ENCODE measurements around the gene CARM1. TPM values are rescaled to one million over a fixed set of nuclear protein-coding genes. Genes with fewer than 3 reads are reported as not detected.

CARM1 gene
- total RNA-seq, 1 donor from 2014 or later = 78.0 TPM

DNA sequence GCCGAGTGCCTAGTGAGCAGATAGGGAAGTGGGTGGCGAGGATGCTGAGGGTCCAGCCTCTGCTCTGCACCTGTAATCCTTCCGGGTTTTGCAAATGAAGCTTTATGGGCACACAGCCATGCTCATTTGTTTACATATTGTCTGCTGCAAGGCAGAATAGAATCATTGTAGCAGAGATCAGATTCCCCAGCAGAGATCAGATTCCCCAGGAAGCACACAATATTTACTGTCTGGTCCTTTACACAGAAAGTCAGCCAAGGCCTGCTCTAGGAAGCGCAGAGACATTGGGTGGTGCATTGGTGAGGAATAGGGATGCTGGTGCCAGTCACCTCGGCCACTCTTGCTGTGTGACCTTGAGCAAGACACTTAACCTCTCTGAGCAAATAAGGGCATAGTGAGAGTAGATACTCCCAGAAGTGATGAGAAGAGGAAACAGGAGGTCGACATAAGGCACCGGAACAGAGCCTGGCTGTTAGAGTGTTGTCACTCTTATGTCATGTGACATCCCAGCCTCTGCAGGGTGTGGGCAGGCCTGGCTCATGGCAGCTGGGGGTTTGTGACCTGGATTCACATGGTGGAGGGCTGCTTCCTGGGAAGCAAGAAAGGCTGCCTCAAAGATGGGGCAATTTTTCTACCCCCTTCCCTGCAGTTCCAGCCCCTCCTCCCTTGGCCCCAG is 25.6 kb downstream of the CARM1 start:
- peaks cover 21% of the 10 kb centered on the region for H3K4me1 Mint-ChIP-seq
- no peak for DNase-seq (ENCODE audit: low spot score in 2 of 2, unreplicated experiment in 2 of 2)
- no peaks in the 10 kb centered on the region for H3K9me3 Mint-ChIP-seq
- peak overlapping the region; percentile 67 for H3K27ac Mint-ChIP-seq
- no peak for TF ChIP-seq CTCF (IDR thresholded peaks at IDR 0.05; ENCODE audit: unreplicated experiment)
- H3K27me3 Mint-ChIP-seq (ENCODE audit: low read depth) = no peaks in the 10 kb centered on the region
- no peak overlapping the region for H3K4me3 Mint-ChIP-seq
- H3K36me3 Mint-ChIP-seq = no peaks in the 10 kb centered on the region

- H3K27me3 Mint-ChIP-seq (ENCODE audit: low read depth) = no peaks in the 10 kb centered on the region
- peaks cover 6% of the 10 kb centered on the region for H3K36me3 Mint-ChIP-seq
- TF ChIP-seq CTCF (IDR thresholded peaks at IDR 0.05; ENCODE audit: unreplicated experiment) = no peak
- H3K27ac Mint-ChIP-seq = no peak overlapping the region
- H3K4me1 Mint-ChIP-seq = peaks cover 15% of the 10 kb centered on the region
- peaks cover 7% of the 10 kb centered on the region for H3K9me3 Mint-ChIP-seq
- no peak overlapping the region for H3K4me3 Mint-ChIP-seq
- no peak for DNase-seq (ENCODE audit: low spot score in 2 of 2, unreplicated experiment in 2 of 2)
Measured at GRCh38 chr19:10898633-10899032, 27.3 kb downstream of the CARM1 start.

GRCh38 chr19:10899151-10899653 is 27.8 kb downstream of the CARM1 start:
- Mint-ChIP-seq H3K9me3 (peaks cover 7% of the 10 kb centered on the region), H3K27me3 (ENCODE audit: low read depth) (no peaks in the 10 kb centered on the region), H3K27ac (peak overlapping the region; percentile 30), H3K36me3 (peaks cover 10% of the 10 kb centered on the region), H3K4me3 (no peak overlapping the region), H3K4me1 (peaks cover 11% of the 10 kb centered on the region)
- no peak for DNase-seq (ENCODE audit: low spot score in 2 of 2, unreplicated experiment in 2 of 2)
- no peak for TF ChIP-seq CTCF (IDR thresholded peaks at IDR 0.05; ENCODE audit: unreplicated experiment)

DNA sequence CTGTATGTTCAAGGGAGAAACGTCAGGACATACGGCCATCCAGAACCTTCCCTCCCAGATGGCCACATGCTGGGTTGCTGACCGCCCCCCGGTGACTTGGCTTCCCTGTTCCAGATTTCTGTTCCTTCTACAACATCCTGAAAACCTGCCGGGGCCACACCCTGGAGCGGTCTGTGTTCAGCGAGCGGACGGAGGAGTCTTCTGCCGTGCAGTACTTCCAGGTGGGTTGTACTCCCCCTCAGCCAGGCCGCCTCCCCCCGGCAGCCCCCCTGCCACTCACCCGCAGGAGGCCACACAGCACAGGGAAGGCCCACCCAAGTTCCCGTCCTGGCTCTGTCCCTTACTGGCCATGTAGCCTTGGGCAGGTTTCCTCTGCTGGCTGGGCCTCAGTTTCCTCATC is 36.6 kb downstream of the CARM1 start:
- DNase-seq (ENCODE audit: low spot score in 2 of 2, unreplicated experiment in 2 of 2) = no peak

DNA sequence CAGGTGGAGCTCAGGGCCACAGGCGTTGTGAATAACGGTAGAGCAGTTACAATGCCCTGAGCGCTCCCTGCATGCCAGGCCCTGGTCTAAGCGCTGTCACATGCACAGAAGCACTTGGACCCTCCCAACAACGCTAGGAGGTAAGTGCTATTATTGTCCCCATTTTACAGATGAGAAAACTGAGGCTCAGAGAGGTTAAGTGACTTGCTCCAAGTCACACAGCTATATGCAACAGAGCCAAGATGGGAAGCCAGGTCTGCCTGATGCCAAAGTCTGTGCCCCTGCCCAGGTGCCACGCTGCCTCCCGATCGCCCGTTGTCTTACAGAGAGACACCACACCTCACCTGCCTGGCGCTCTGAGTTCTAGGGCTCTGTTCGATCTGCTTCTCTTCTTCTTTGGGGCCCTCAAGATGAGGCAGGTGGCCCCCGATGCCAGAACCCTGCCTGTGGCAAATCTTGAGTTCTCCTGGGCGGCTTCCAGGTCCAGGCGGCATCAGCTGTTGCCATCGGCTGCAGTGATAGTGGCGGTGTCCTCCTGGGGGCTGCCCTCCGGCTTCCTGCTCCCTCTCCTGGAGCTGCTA is 37.1 kb downstream of the CARM1 start:
- Mint-ChIP-seq H3K36me3 (peaks cover 16% of the 10 kb centered on the region), H3K27me3 (ENCODE audit: low read depth) (no peaks in the 10 kb centered on the region), H3K27ac (no peak overlapping the region), H3K9me3 (no peaks in the 10 kb centered on the region), H3K4me3 (no peak overlapping the region), H3K4me1 (no peaks in the 10 kb centered on the region)
- no peak for DNase-seq (ENCODE audit: low spot score in 2 of 2, unreplicated experiment in 2 of 2)
- TF ChIP-seq CTCF (IDR thresholded peaks at IDR 0.05; ENCODE audit: unreplicated experiment) = no peak

More for the DNA sequence above, 36.6 kb downstream of the CARM1 start:
- H3K27ac Mint-ChIP-seq = no peak overlapping the region
- TF ChIP-seq CTCF (IDR thresholded peaks at IDR 0.05; ENCODE audit: unreplicated experiment) = no peak
- peaks cover 3% of the 10 kb centered on the region for H3K9me3 Mint-ChIP-seq
- H3K27me3 Mint-ChIP-seq (ENCODE audit: low read depth) = no peaks in the 10 kb centered on the region
- H3K4me1 Mint-ChIP-seq = no peaks in the 10 kb centered on the region
- peaks cover 19% of the 10 kb centered on the region for H3K36me3 Mint-ChIP-seq
- no peak overlapping the region for H3K4me3 Mint-ChIP-seq

Data from mesothelial cell of epicardium (in vitro differentiated cells).